NOMO-1 (cell line): ENCODE measurements around the gene LSMEM2.
"Not testable (repeated sequence)": the region's sequence is repeated elsewhere in the genome, so short reads cannot be mapped to it uniquely, and the experiment has no call there.

Experiments
- DNase-seq, 2 experiments: peaks; one replicate each; lab custom pipeline; 2025; ENCODE audit not compliant: unreplicated experiment in 2 of 2; lab: John Stamatoyannopoulos, UW

LSMEM2 gene

DNA sequence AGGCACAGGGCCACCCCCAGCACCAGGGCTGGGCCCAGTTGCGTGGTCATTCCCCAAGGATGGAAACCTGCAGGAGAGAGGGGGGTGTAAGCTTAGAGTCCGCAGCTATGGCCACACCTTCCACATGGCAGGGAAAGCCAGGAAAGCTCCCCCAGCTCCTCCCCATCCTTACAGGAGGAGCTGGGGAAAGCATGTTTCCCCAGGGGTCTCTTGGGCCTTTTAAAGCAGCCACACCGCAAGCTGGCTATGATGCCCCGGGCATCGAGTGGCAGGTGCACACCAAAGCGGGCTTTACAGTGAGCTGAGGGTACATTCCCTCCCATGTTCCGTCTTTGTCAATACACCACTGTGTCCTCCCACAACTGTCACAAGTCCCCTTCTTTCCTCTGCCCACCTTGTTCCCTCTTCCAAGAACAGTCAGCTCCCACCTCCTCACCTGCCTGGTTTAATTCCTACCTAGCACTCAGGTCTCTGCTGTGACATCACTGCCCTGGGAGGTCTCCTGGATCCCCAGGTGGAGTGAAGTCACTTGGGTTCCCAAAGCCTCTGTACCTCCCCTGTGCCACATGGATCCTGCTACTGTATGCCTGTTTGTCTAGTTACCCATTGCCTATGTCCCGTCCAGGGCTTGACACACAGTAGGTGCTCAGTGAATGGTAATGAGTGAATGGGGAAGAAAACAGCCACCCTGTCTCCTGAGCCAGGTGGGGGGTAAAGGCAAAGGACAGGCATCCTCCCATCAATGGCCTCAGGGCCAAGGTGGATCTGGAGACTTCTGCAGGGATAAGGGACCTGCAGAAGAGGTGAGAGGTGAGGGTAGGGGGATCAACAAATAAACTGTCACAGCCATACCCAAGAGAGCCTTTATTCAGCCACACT is 16.9 kb downstream of the LSMEM2 start:
- no peak for DNase-seq

DNA sequence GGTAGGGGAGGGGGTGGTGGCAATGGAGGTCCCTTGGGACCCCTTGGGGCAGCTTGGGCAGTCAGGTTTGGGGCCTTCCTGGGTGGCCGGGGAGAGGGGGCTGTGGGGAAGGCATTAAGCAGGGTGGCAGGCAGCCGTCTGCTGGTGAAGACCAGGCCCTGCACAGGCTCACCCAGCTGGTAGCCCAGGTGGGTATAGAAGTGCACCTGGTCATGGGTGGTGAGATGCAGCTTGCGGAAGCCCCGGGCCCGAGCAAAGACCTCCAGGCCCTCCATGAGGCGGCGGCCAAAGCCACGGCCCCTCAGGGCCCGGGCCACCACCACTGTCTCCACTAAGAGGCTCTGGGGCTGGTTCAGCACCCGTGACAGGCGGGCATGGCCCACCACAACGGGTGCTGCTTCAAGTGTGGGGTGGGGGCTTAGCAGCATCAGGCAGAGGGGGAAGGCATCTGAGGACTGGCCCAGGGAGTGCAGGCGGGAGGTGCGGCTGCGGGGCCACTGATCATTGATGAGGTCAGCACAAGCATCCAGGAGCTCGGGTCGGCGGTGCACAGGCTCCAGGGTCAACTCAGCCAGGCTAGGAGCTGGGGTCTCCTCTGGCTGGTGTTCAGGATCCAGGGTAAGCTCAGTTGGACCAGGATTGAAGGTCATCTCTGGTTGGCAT is 18.0 kb downstream of the LSMEM2 start:
- DNase-seq = no peak

DNA sequence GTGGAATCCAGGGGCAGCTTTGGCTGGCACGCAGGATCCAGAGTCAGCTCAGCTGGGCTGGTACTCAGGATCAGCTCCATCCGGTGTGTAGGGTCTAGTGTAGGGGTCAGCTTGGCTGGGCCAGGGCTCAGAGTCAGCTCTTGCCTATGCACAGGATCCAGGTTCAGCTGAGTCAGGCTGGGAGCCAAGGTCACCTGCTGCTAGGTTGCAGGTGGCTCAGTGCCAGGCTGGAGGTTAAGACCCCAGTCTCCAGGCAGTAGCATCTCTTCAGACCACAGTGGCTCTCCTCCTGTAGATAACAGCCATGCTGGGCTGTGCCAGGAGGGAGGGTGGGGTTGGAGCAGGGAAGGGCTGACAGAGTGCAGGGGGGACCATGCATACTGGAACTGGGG is 18.5 kb downstream of the LSMEM2 start:
- no peak for DNase-seq

DNA sequence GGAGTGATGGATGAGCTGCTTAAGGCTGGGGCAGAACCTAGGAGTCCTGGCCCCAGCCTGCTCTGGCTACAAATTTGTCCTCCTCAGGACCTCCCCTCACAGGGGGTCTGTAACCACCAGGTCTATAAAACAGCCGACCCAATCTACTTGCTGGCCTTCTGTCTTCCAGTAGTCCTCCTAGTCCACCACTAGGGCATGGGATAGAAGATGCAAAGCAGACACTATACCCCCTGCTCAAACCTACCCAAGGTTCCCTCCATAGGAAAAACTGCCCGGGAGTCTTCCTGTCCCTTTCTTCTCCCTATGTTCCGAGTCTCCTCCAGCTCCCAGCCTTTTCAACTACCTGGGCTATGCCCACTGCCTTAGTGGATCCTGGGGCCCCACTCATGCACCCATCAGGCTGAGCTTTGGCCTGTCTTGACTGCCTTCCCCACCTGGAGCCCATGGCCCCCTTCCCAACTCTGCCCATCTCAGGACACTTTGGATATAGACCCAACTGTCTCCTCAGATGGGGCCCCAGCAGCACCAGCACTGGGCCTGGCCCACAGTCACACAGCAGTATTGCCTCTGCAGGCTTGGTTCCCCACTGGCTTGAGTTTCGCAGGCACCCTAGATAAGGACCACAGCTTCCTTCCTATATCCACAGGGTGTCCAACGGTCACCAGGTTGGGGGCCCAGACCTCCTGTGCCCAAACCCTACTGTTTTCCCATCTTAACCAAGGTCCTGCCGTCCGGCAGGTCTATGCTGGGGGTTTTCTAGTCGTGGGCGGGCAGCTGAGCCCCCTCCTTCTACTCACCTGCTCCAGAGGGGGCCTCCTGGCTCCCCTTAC is 19.2 kb downstream of the LSMEM2 start:
- peak in 1 of 2 experiments; percentile 35 for DNase-seq

DNA sequence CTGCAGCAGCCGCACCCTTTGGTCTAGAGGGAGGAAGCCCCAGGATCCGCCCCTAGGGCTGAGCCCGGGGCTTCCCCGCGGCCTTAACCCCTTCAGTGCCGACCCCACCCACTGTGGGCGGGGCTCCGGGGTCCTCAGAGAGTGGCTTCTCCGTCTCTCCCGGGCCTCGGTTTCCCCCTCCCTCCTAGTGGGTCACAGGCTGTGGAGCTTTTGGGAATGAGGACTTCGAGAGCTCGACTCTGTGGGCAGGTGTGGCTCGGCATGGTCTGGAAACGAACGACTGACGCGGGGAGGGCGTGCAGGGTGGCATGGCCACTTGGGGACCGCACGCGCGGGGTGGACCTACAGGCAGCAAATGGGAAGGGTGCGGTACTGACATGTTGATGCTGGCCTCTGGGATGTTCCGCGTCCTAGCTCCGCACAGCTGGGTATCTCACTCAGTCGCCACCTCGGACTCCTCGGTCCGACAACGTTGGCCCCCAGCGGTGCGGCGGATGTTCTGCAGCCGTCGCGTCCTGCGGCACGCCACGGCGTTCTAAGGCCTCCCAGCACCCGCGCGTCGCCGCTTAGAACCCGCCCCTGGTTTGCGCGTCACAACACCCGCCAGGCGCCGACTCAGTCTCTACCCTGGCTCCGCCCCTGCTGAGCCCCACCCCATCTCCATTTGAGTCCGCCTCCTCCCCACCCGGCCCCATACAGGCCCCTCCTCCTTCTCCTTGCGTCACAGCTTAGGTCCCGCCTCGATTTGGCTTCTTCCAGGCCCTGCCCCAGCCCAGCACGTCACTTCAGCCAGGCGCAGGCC is 20.1 kb downstream of the LSMEM2 start, which contains the start of the genes HYAL3 and NAA80:
Gene HYAL3 (minus strand): TSS at position 570 of the 802 bp plus-strand sequence. CDS start 3,803 bp downstream, outside the sequence.
Gene NAA80 (minus strand): TSS at position 570 of the 802 bp plus-strand sequence. CDS start 1,942 bp downstream, outside the sequence.
- peak; percentile 99 to 100 for DNase-seq

DNA sequence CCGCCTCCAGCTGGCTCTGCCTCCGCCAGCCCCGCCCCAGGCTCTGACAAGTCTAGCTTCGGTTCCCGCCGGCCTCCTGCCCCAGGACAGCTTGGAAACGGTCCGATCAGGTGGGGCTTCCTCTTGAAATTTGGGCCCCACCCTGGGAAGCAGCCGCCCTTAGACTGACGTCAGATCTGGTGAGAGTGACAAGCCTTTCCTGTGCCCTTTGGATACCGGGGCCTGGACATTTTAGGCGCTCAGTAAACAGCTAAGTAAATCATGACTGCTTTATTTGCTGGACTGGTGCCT is 20.7 kb downstream of the LSMEM2 start:
- no peak for DNase-seq

DNA sequence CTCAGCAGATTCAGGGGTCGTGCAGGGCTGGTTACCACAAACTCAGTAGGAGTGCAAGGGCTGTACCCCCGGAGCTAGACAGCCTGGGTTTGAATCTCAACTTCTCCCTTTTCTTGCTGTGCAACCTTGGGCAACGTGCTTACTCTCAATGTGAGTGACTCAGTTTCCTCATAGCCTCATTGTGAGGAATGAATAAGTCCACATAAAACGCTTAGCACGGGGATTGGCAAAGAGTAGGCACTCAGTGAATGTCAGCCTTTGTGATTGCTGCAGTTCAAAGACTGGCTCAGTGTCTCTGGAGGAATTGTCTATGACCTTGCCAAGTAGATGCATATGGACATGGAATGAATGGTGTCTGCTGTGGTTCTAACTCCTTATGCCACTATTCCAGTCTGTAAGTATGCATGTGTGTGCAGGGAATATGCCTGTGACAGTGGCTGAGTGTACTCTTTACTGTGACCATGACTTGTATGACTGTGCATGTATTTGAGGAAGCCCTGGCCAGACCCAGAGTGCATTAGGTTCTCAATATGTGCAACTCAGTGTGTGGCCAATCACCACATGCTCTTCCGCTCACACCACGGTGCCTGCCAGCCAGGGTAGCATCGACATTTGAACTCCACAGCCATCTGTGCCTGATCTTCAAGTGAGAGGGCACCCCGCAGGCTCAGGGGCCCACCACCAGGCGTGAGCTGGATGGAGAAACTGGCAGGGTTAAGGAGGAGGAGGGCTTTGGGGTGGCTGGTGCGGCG is 21.2 kb downstream of the LSMEM2 start:
- DNase-seq = peak; percentile 74 to 92

DNA sequence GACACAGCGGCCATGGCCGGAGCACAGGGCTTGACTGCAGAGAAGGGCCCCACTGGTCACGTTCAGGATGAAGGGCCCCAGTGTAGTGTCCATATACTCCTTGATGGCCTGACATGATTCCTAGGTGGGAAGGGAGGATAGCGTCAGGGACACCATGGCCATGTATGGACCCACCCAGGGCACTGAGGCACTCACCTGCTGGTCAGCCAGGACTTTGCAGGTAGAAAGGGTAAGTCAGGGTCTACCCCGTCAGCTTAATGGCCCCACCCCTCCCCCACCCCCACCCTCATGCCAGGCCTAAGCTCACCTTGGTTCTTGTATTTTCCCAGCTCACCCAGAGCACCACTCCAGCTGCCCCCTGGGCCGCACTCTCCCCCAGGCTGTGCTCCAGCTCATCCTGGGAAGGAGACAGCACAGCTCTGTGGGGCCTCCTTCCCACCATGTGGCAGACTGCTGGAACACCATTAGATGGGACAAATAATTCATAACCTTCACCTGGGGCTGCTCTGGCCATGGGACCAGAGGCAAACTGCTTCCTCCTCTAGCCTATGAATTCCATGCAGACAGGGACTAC is 21.9 kb downstream of the LSMEM2 start:
- no peak for DNase-seq

DNA sequence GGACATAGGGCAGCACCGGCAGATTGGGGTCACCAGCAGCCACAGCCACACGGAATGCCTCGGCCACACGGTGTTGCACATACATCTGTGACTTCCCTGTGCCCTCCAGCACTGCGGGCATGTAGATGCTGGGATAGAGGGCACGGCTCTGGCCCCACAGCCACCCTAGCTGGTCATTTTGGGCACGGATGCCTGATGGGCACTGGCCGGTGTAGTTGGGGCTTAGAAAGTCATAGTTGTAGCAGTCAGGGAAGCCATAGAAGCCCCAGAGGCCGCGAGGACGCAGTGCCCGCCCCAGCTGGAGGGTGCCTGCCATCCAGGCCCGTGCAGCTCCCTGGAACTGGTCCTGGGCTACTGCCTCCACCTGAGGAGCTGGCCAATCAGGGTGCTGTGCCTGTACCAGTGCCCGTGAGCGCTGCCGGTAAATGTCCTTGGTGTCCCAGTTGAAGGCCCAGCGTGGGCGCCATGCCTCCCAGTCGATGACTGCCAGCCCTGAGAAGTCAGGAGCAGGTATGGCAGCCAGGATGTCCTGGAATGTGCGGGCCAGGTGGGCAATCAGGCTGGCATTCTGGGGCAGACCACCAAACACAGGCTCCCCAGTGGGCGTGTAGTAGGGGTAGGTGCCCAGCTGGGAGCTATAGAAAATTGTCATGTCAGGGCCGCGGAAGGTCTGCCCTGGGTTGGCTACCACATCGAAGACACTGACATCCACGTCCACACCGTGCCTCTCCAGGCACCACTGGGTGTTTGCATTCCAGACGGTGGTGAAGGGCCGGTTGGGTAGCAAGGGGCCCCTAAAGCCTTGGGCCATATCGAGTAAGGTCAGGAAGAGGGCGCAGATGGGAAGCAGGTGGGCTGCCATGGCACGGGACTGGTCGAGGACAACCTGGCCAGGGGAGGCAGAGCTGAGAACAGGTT is 23.5 kb downstream of the LSMEM2 start:
- DNase-seq = no peak

DNA sequence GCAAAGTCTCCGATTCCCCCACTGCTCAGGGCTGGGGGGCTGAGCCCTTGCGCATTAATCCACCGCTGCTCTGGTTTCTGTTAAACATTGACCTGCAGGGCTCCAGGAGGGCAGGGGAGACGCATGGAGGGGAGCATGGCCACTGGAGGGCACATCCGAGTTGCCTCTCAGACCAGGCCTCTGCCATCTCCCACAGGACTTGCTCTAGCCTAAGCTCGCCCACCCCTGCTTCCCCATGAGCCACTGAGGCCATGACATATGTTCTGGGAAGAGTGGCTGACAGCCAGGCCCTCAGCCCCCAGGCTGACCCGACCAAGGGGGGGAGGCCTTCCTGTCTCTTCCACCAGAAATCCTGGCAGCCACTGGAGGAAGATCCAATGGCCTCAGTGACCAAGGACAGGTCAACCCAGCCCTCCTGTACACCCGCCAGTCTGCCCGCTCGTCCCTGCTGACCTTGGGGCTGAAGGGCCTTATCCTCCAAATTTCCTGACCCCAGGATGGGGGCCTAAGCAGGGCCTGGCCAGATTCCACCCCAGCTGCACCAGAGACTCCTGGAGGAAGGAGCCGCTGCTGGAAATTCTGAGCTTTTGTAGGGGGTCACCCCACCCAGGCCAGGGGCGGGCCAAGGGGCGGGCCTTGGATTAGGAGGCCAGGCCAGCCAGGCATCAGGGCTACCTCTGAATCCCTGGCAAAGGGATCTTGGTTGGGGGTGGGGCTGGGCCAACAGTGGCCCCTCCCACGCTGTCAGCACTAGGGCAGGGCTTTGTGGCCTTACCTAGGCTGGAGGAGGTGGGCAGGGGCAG is 24.3 kb downstream of the LSMEM2 start, which contains the start of gene HYAL1:
Gene HYAL1 (minus strand): TSS at position 562 of the 803 bp plus-strand sequence. CDS start 618 bp downstream, outside the sequence.
- no peak for DNase-seq

DNA sequence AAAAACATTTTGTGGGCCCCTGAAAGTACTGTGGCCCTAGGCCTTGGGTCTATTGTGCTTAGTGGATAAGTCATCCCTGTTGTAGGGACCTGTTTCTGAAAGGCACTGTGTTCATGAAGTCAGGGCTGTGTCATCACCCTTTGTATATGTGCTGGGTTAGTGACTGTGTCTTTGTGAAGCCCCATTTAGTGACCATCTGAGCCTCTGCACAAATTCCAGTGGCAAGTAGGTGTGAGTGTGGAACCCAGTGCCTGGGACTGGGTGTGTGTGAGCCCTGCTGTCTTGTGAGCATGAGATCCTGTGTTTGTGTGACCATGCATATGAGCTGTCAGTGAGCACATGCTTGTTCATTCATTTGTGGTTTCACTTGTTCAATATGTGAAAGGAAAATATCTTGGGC is 25.7 kb downstream of the LSMEM2 start:
- no peak for DNase-seq

DNA sequence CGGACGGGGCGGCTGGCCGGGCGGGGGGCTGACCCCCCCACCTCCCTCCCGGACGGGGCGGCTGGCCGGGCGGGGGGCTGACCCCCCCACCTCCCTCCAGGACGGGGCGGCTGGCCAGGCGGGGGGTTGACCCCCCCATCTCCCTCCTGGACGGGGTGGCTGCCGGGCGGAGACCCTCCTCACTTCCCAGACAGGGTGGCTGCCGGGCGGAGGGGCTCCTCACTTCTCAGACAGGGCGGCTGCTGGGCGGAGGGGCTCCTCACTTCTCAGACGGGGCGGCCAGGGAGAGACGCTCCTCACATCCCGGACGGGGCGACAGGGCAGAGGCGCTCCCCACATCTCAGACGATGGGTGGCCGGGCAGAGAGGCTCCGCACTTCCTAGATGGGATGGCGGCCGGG is 33.2 kb downstream of the LSMEM2 start:
- DNase-seq = not testable (repeated sequence)

DNA sequence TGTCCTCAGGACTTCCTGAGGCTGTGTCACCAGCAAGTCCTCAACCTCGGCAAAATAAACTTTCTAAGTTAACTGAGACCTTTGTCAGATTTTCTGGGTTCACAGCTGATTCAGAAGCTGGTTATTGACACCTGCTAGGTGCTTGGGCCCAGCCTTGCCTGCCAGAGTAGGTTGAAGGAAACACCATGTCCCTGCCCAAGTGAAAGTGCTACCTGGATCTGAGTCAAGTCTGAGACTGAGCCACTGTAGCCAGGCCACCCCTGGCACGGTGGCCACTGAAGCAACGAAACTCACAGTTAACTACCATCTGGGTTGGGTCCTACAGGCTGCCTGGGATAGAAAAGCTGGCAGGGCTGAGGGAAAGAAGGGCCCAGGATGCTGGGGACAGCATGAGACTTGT is 35.5 kb downstream of the LSMEM2 start:
- DNase-seq = no peak

DNA sequence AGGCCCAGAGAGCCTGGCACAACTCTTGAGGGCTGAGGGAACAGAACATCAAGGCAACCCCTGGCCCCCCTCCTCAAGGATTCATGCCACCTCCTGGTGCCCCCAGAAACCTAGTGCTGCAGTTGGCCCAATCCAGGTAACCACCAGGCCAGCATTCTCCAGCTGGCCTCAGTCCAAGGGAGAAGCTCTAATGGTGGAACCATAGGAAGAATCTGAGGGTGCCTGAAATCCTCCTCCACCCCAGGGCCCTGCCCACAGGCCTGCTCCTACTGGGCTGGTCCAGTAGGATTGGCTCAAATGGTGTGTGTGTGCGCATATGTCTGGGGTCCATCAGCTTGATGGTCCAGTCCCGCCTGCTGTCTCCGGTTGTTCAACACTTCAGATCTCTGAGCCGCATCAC is 35.9 kb downstream of the LSMEM2 start:
- no peak for DNase-seq

DNA sequence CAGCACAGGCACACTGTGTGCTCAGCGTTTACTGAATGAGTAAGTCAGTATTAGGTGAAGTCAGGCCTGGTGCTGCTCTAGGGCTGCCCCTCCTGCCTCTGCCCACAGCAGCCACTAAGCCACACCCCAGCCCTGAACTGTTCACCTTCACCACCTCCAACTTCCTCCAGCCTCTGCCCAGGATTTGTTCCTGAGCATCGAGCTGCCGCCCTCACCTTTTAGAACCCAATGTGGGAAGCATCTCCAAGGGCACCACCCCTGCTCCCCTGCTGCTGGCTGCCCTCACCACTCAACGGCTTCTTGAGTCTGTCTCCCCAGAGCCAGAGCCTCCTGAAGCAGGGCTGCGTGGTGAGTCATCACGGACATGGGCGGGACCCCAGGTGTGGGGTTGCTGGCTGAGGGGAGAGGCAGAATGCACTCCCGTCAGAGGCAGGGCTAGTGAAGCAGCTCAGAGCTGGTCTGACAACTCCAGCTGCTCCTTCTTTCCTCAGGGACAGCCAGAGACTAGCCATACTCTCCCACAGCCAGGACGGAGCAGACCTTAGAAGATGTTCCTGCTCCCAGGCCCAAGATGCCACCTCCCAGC is 37.9 kb downstream of the LSMEM2 start:
- no peak for DNase-seq

DNA sequence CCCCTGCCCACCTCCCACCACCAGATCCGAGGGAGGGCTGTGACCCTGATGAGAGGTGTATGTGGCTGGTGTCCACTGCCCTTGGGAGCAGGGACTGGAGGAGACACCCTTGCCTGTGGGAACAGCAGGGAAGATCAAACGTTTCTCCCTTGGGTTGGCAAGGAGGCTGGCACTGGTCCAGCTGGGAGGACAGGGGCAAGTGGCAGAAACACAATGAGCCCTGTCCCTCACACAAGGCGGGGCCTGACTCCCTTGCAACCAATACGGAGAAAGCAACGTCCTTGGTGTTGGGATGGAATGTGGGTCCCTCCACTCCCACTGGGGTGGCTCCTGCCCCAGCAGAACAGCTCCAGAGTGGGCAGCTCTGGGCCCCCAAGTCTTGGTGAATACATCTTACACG is 38.4 kb downstream of the LSMEM2 start:
- no peak for DNase-seq

DNA sequence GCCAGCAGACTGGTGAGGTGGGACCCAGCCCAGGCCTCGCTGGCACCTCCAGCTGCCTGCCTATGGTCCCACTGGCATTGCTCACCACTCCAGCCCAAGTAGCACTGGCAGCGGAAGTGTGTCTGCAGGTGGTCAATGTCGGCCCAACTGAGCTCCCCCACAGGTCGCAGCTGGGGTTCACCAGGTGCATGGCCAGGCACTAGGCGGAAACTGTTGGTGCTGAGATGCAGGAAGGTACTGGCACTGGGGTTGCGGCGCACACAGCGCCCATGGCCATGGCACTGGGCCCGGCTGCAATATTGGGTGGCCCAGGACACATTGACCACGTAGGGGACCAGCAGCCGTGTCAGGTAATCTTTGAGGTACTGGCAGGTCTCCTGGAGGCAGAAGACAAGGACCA is 39.3 kb downstream of the LSMEM2 start:
- DNase-seq = no peak
